Vagina (tissue), 2 donors: ENCODE results near the gene NDUFB10.

Experiments
- CTCF ChIP-seq, 3 experiments: fragments of 450-650 bp in 2 of 3; fragments of 200-600 bp in 1 of 3; sonication (generic) in 1 of 3; IDR thresholded peaks; one replicate each; pipeline ENCODE4 v1.5.1; 2017 to 2019; ENCODE audit warnings: antibody characterized with exemption in 3 of 3, mild to moderate bottlenecking in 2 of 3, moderate library complexity in 2 of 3
- POLR2A ChIP-seq, 2 donors: fragments of 450-650 bp; IDR thresholded peaks; one replicate each; pipeline ENCODE4 v1.6.1; 2017; ENCODE audit warnings: antibody characterized with exemption in 2 of 2, mild to moderate bottlenecking in 2 of 2, moderate library complexity in 2 of 2

- no peak for TF ChIP-seq CTCF (IDR thresholded peaks at IDR 0.05)
- TF ChIP-seq POLR2A (IDR thresholded peaks at IDR 0.05) = no peak
Measured at GRCh38 chr16:1993731-1994131, 34.4 kb downstream of the NDUFB10 start.
